Left lung (tissue), 10 donors: ENCODE results near the gene ZNF487. TPM values are rescaled to one million over a fixed set of nuclear protein-coding genes. Genes with fewer than 3 reads are reported as not detected.

Experiments used
- ATAC-seq: fragments of 200-7000 bp; cut with Tn5 transposase; one replicate; pipeline ENCODE4 v1.9.1; 2020; ENCODE audit warnings: moderate library complexity
- DNase-seq, 4 donors: peaks; one replicate each; pipeline ENCODE4 v3.0.0-alpha.2; 2013 to 2020
- H3K27ac ChIP-seq, 2 donors: fragments of 200-600 bp; sonication (generic) in 1 of 2; one replicate each; pipeline versions ENCODE4 v1.5.0 to v1.8.0; 2020 to 2021
- H3K27me3 ChIP-seq, 2 donors: fragments of 200-600 bp; sonication (generic) in 1 of 2; one replicate each; pipeline versions ENCODE4 v1.5.0 to v1.8.0; 2020 to 2021
- H3K36me3 ChIP-seq, 2 donors: fragments of 200-600 bp; sonication (generic) in 1 of 2; one replicate each; pipeline versions ENCODE4 v1.5.0 to v1.8.0; 2020 to 2021
- H3K4me1 ChIP-seq, 2 donors: fragments of 200-600 bp; one replicate each; pipeline ENCODE4 v1.8.0; 2021
- H3K4me3 ChIP-seq, 2 donors: fragments of 200-600 bp; sonication (generic) in 1 of 2; one replicate each; pipeline versions ENCODE4 v1.5.0 to v1.8.0; 2020 to 2021; ENCODE audit warnings: mild to moderate bottlenecking in 1 of 2
- H3K9me3 ChIP-seq, 2 donors: fragments of 200-600 bp; sonication (generic) in 1 of 2; one replicate each; pipeline versions ENCODE4 v1.5.0 to v1.8.0; 2020 to 2021
- CTCF ChIP-seq, 2 donors: fragments of 200-600 bp; sonication (generic) in 1 of 2; IDR thresholded peaks; one replicate each; pipeline versions ENCODE4 v1.5.0 to v1.8.0; 2021; ENCODE audit warnings: antibody characterized with exemption in 2 of 2
- intact Hi-C, 2 donors: fragments of 100-400 bp; cut with DNase I; formaldehyde crosslinking; loops; one replicate each; pipeline versions ENCODE4 v1.11.2 to v1.14.2; 2022
- polyA plus RNA-seq, 6 donors: library from polyadenylated mRNA; unstranded; fragments of 120-200 nt; gene quantifications; one replicate each; pipeline ENCODE4 v1.2.1, GENCODE V29; 2013; ENCODE audit not compliant: insufficient read length in 6 of 6
- total RNA-seq, 2 donors: library from RNA; stranded (reverse); fragmentation: NEBNext Ultra II Directional; extraction: Animal tissue kit (Norgen Biotek cat#: 25700); gene quantifications; one replicate each; pipeline ENCODE4 v1.2.1, GENCODE V29; 2021
- donor health status: DM: no; HTN: yes; CAD: no.
- donor health status: DM: no; HTN: no; CAD: no.

The ZNF487 gene
- total and polyA plus RNA-seq, 8 donors: 4.4 to 11.3 (median 9.4) TPM

- H3K36me3 ChIP-seq: no peaks in the 10 kb centered on the region
- TF ChIP-seq CTCF (IDR thresholded peaks at IDR 0.05): no peak
- no peak for ATAC-seq
- no peaks in the 10 kb centered on the region for H3K27me3 ChIP-seq
- DNase-seq: no peak
- H3K9me3 ChIP-seq: no peaks in the 10 kb centered on the region
- H3K4me3 ChIP-seq: no peak overlapping the region
- intact Hi-C loops: no loop called here
- no peak overlapping the region for H3K27ac ChIP-seq
- H3K4me1 ChIP-seq: no peaks in the 10 kb centered on the region
Measured at GRCh38 chr10:43471146-43471545, 34.2 kb downstream of the ZNF487 start.

GRCh38 chr10:43471935-43472720 lies 35.2 kb downstream of the ZNF487 start:
- Histone ChIP-seq H3K27ac (no peak overlapping the region), H3K36me3 (no peaks in the 10 kb centered on the region), H3K4me3 (no peak overlapping the region), H3K4me1 (no peaks in the 10 kb centered on the region), H3K9me3 (no peaks in the 10 kb centered on the region), H3K27me3 (no peaks in the 10 kb centered on the region)
- intact Hi-C loops: no loop called here
- no peak for TF ChIP-seq CTCF (IDR thresholded peaks at IDR 0.05)
- ATAC-seq (no peak), DNase-seq (no peak)

- DNase-seq: no peak
- Histone ChIP-seq H3K27me3 (no peaks in the 10 kb centered on the region), H3K36me3 (peaks cover 0 to 19% of the 10 kb centered on the region in 2 donors), H3K27ac (no peak overlapping the region), H3K4me1 (no peaks in the 10 kb centered on the region), H3K9me3 (peaks cover 0 to 48% of the 10 kb centered on the region in 2 donors), H3K4me3 (no peak overlapping the region)
- no peak for TF ChIP-seq CTCF (IDR thresholded peaks at IDR 0.05)
- ATAC-seq: no peak
- intact Hi-C loops: no loop called here
Measured at GRCh38 chr10:43479275-43479674, 42.4 kb downstream of the ZNF487 start.

- peaks cover 0 to 77% of the 10 kb centered on the region in 2 donors for H3K9me3 ChIP-seq
- TF ChIP-seq CTCF (IDR thresholded peaks at IDR 0.05): no peak
- no peak overlapping the region for H3K4me3 ChIP-seq
- H3K27me3 ChIP-seq: no peaks in the 10 kb centered on the region
- ATAC-seq: no peak
- intact Hi-C loops: no loop called here
- DNase-seq: no peak
- H3K27ac ChIP-seq: no peak overlapping the region
- no peaks in the 10 kb centered on the region for H3K4me1 ChIP-seq
- H3K36me3 ChIP-seq: peaks cover 0 to 19% of the 10 kb centered on the region in 2 donors
Measured at GRCh38 chr10:43482319-43483078, 45.6 kb downstream of the ZNF487 start.

- no peak for TF ChIP-seq CTCF (IDR thresholded peaks at IDR 0.05)
- Histone ChIP-seq H3K4me3 (no peak overlapping the region), H3K27me3 (no peaks in the 10 kb centered on the region), H3K27ac (no peak overlapping the region), H3K4me1 (no peaks in the 10 kb centered on the region), H3K9me3 (peaks cover 0 to 39% of the 10 kb centered on the region in 2 donors), H3K36me3 (no peaks in the 10 kb centered on the region)
- ATAC-seq (no peak), DNase-seq (no peak)
- intact Hi-C loops: no loop called here
Measured at GRCh38 chr10:43491855-43492254, 54.9 kb downstream of the ZNF487 start.
